K562 (cell line): Measurements from ENCODE around the gene KIF23. TPM values are rescaled to one million over a fixed set of nuclear protein-coding genes. Genes with fewer than 3 reads are reported as not detected.

Source experiments
- BRD9 ChIP-seq: fragments of 450-650 bp; IDR thresholded peaks from 2 replicates; pipeline ENCODE4 v1.6.1; 2018; ENCODE audit warnings: low read depth; ENCODE audit not compliant: partially characterized antibody
- CBX3 ChIP-seq, 2 experiments: IDR thresholded peaks; 1 replicate in 1 of 2; 2 replicates in 1 of 2; pipeline ENCODE4 v1.6.1; 2012; ENCODE audit warnings: inconsistent platforms in 2 of 2, low read length in 2 of 2, borderline replicate concordance in 1 of 2, control low read depth in 1 of 2
- GATAD2B ChIP-seq: fragments of 450-650 bp; IDR thresholded peaks from 2 replicates; pipeline ENCODE4 v1.6.1; 2017; ENCODE audit warnings: mild to moderate bottlenecking, borderline replicate concordance
- MEF2A ChIP-seq: IDR thresholded peaks from 2 replicates; pipeline ENCODE4 v1.6.1; 2011; ENCODE audit warnings: low read depth, mild to moderate bottlenecking, low read length, moderate library complexity; ENCODE audit not compliant: control insufficient read depth
- RBM39 ChIP-seq: fragments of 200-400 bp; formaldehyde crosslinking; optimal IDR thresholded peaks from 2 replicates; pipeline ENCODE3; 2018; ENCODE audit warnings: low read depth, low read length
- ZNF41 ChIP-seq: fragments of 250-450 bp; sonication (Bioruptor Pico); conservative IDR thresholded peaks from 2 replicates; pipeline ENCODE4 v1.4.0; 2020; ENCODE audit warnings: mild to moderate bottlenecking
- polyA plus RNA-seq, 8 experiments: library from polyadenylated mRNA; depleted of rRNA in 4 of 8; stranded (reverse) in 5 of 8; unstranded in 3 of 8; fragments of >200 nt; fragmentation: Nextera tagmentation in 2 of 8; fragmentation: Illumina TruSeq in 1 of 8; extraction: Ambion mirVana in 2 of 8; extraction: Trizol in 1 of 8; gene quantifications; 2 replicates each; pipeline versions ENCODE4 v1.2.1 to v1.2.3, GENCODE V29; 2011 to 2014; ENCODE audit warnings: inconsistent platforms in 1 of 8, missing spikeins in 1 of 8
- total RNA-seq, 7 experiments: library from RNA; depleted of rRNA in 6 of 7; stranded (reverse); fragments of >200 nt in 6 of 7; fragmentation: Illumina TruSeq in 2 of 7; extraction: Trizol in 2 of 7; gene quantifications; 2 replicates each; pipeline versions ENCODE4 v1.2.1 to v1.2.3, GENCODE V29; 2011 to 2021; ENCODE audit warnings: low replicate concordance in 1 of 7
- TF ChIP-seq, protein P1 (sequence below): fragments of 250-450 bp; sonication (Bioruptor Pico); IDR thresholded peaks from 2 replicates; pipeline ENCODE4 v1.8.0; 2022; ENCODE audit warnings: moderate library complexity, mild to moderate bottlenecking, inconsistent platforms
- TF ChIP-seq, protein P2 (sequence below), 2 experiments: IDR thresholded peaks in 1 of 2; conservative IDR thresholded peaks in 1 of 2; 2 replicates each; pipeline ENCODE4 v1.6.1; 2016; ENCODE audit warnings: low read depth in 2 of 2, mild to moderate bottlenecking in 1 of 2, missing compliant biosample characterization in 1 of 2, missing genetic modification characterization in 1 of 2, moderate library complexity in 1 of 2
- TF ChIP-seq, protein P3 (sequence below): sonication (generic); formaldehyde crosslinking; IDR thresholded peaks from 2 replicates; pipeline ENCODE4 v1.8.1; 2023; ENCODE audit warnings: missing genetic modification reagents, mild to moderate bottlenecking, borderline replicate concordance
- TF ChIP-seq, protein P4 (sequence below): fragments of 250-450 bp; sonication (Bioruptor Pico); IDR thresholded peaks from 2 replicates; pipeline ENCODE4 v1.4.0; 2020; ENCODE audit warnings: mild to moderate bottlenecking

The KIF23 gene
- total and polyA plus RNA-seq, 9 of the 15 experiments (the other 6 are each of a cell fraction or from before 2014, with no cell fraction given) = 29.4 to 58.2 (median 41.9) TPM

DNA sequence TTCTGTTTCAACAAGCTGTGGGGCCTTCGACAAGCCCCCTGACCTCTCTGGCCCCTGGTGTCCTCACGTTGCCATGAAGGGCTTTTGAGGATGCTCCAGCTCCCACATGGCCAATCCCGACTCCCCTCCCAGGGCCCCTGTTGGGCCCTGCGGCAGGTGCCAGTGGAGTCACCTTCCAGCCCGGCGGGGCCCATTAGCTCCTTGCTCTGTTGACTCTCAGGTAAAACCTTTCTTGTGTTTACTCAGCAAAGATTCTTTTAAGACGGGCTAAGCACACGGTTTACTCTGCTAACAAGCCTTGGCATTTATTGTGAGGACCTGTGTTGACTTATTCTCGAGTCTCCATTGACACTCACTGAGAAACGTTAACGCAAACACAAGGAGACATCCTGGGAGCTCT is 53.5 kb downstream of the KIF23 start (continued):
- TF ChIP-seq, protein P1, sequence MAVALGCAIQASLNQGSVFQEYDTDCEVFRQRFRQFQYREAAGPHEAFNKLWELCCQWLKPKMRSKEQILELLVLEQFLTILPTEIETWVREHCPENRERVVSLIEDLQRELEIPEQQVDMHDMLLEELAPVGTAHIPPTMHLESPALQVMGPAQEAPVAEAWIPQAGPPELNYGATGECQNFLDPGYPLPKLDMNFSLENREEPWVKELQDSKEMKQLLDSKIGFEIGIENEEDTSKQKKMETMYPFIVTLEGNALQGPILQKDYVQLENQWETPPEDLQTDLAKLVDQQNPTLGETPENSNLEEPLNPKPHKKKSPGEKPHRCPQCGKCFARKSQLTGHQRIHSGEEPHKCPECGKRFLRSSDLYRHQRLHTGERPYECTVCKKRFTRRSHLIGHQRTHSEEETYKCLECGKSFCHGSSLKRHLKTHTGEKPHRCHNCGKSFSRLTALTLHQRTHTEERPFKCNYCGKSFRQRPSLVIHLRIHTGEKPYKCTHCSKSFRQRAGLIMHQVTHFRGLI (CRISPR knock-in tag) = no peak
- TF ChIP-seq GATAD2B (no peak), BRD9 (no peak), RBM39 (no peak), MEF2A (no peak), CBX3 (IDR thresholded peaks at IDR 0.05; ENCODE audit: borderline replicate concordance in 1 of 2, low read length in 2 of 2) (no peak), ZNF41 (CRISPR knock-in tag) (no peak)
- TF ChIP-seq, protein P2, sequence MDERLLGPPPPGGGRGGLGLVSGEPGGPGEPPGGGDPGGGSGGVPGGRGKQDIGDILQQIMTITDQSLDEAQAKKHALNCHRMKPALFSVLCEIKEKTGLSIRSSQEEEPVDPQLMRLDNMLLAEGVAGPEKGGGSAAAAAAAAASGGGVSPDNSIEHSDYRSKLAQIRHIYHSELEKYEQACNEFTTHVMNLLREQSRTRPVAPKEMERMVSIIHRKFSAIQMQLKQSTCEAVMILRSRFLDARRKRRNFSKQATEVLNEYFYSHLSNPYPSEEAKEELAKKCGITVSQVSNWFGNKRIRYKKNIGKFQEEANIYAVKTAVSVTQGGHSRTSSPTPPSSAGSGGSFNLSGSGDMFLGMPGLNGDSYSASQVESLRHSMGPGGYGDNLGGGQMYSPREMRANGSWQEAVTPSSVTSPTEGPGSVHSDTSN (CRISPR knock-in tag; IDR thresholded peaks at IDR 0.05; ENCODE audit: low read depth) = no peak
- TF ChIP-seq, protein P2 (tag; conservative IDR thresholded peaks at IDR 0.05; ENCODE audit: low read depth) = no peak
- TF ChIP-seq, protein P3, sequence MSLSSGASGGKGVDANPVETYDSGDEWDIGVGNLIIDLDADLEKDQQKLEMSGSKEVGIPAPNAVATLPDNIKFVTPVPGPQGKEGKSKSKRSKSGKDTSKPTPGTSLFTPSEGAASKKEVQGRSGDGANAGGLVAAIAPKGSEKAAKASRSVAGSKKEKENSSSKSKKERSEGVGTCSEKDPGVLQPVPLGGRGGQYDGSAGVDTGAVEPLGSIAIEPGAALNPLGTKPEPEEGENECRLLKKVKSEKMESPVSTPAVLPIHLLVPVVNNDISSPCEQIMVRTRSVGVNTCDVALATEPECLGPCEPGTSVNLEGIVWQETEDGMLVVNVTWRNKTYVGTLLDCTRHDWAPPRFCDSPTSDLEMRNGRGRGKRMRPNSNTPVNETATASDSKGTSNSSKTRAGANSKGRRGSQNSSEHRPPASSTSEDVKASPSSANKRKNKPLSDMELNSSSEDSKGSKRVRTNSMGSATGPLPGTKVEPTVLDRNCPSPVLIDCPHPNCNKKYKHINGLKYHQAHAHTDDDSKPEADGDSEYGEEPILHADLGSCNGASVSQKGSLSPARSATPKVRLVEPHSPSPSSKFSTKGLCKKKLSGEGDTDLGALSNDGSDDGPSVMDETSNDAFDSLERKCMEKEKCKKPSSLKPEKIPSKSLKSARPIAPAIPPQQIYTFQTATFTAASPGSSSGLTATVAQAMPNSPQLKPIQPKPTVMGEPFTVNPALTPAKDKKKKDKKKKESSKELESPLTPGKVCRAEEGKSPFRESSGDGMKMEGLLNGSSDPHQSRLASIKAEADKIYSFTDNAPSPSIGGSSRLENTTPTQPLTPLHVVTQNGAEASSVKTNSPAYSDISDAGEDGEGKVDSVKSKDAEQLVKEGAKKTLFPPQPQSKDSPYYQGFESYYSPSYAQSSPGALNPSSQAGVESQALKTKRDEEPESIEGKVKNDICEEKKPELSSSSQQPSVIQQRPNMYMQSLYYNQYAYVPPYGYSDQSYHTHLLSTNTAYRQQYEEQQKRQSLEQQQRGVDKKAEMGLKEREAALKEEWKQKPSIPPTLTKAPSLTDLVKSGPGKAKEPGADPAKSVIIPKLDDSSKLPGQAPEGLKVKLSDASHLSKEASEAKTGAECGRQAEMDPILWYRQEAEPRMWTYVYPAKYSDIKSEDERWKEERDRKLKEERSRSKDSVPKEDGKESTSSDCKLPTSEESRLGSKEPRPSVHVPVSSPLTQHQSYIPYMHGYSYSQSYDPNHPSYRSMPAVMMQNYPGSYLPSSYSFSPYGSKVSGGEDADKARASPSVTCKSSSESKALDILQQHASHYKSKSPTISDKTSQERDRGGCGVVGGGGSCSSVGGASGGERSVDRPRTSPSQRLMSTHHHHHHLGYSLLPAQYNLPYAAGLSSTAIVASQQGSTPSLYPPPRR (CRISPR knock-in tag) = no peak
- TF ChIP-seq, protein P4, sequence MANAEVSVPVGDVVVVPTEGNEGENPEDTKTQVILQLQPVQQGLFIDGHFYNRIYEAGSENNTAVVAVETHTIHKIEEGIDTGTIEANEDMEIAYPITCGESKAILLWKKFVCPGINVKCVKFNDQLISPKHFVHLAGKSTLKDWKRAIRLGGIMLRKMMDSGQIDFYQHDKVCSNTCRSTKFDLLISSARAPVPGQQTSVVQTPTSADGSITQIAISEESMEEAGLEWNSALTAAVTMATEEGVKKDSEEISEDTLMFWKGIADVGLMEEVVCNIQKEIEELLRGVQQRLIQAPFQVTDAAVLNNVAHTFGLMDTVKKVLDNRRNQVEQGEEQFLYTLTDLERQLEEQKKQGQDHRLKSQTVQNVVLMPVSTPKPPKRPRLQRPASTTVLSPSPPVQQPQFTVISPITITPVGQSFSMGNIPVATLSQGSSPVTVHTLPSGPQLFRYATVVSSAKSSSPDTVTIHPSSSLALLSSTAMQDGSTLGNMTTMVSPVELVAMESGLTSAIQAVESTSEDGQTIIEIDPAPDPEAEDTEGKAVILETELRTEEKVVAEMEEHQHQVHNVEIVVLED (CRISPR knock-in tag) = no peak
